IMR-90 (cell line): ENCODE measurements around the gene PHLDB1. TPM values are rescaled to one million over a fixed set of nuclear protein-coding genes. Genes with fewer than 3 reads are reported as not detected.

Source experiments
- ATAC-seq: fragments of 200-7000 bp; cut with Tn5 transposase; 2 replicates; pipeline ENCODE4 v1.9.1; 2020; ENCODE audit warnings: low read depth, mild to moderate bottlenecking, moderate library complexity
- BruUV-seq: library from RNA; stranded (reverse); fragments of 400-500 nt; replicated peaks from 2 replicates; lab custom pipeline; 2021; lab: Mats Ljungman, UMichigan
- CTCF ChIA-PET: fragments of 300-600 bp; formaldehyde crosslinking; extraction: SDS; loops from one replicate; lab custom pipeline; 2021; ENCODE audit warnings: antibody characterized with exemption; lab: Yijun Ruan, JAX
- POLR2A ChIA-PET: fragments of 300-600 bp; sonication (Branson Sonifier 250); formaldehyde crosslinking; loops from one replicate; lab custom pipeline; 2022; ENCODE audit warnings: antibody characterized with exemption; ENCODE audit not compliant: unreplicated experiment; lab: Charles Lee
- DNase-seq: peaks from one replicate; pipeline ENCODE4 v3.0.0; 2013
- H2AFZ ChIP-seq: replicated peaks from 2 replicates; pipeline ENCODE3; 2013; ENCODE audit warnings: low read length, mild to moderate bottlenecking; ENCODE audit not compliant: poor library complexity
- H2AK5ac ChIP-seq: 2 replicates; pipeline ENCODE4 v1.6.1; 2013; ENCODE audit warnings: low read depth, low read length, inconsistent platforms
- H2AK9ac ChIP-seq: replicated peaks from 2 replicates; pipeline ENCODE3; 2013; ENCODE audit warnings: mild to moderate bottlenecking, low read depth, low read length, moderate library complexity; ENCODE audit not compliant: poor library complexity
- H2BK120ac ChIP-seq: 2 replicates; pipeline ENCODE4 v1.6.1; 2013; ENCODE audit warnings: low read depth, low read length, inconsistent platforms
- H2BK15ac ChIP-seq: 3 replicates; pipeline ENCODE4 v1.6.1; 2013; ENCODE audit warnings: low read depth, low read length, inconsistent platforms
- H2BK20ac ChIP-seq: 2 replicates; pipeline ENCODE4 v1.6.1; 2013; ENCODE audit warnings: low read depth, mild to moderate bottlenecking, inconsistent platforms, low read length, moderate library complexity
- H2BK5ac ChIP-seq: 2 replicates; pipeline ENCODE4 v1.6.1; 2013; ENCODE audit warnings: mild to moderate bottlenecking, low read depth, low read length, inconsistent platforms; ENCODE audit not compliant: poor library complexity, severe bottlenecking
- H3K14ac ChIP-seq: replicated peaks from 2 replicates; pipeline ENCODE4 v1.6.1; 2013; ENCODE audit warnings: low read depth, low read length, inconsistent platforms
- H3K18ac ChIP-seq: 2 replicates; pipeline ENCODE4 v1.6.1; 2013; ENCODE audit warnings: low read depth, low read length, control low read depth
- H3K23ac ChIP-seq: 2 replicates; pipeline ENCODE4 v1.6.1; 2013; ENCODE audit warnings: low read depth, low read length, inconsistent platforms
- H3K27ac ChIP-seq: 2 replicates; pipeline ENCODE4 v1.5.1; 2013; ENCODE audit warnings: mild to moderate bottlenecking, control low read depth, low read length; ENCODE audit not compliant: insufficient read depth
- H3K27me3 ChIP-seq: 2 replicates; pipeline ENCODE4 v1.6.1; 2013; ENCODE audit warnings: low read length; ENCODE audit not compliant: control insufficient read depth, insufficient read depth
- H3K36me3 ChIP-seq: 2 replicates; pipeline ENCODE4 v1.6.1; 2013; ENCODE audit warnings: low read length, mixed read lengths; ENCODE audit not compliant: control insufficient read depth, insufficient read depth
- H3K4ac ChIP-seq: 2 replicates; pipeline ENCODE4 v1.6.1; 2013; ENCODE audit warnings: low read depth, low read length, inconsistent platforms
- H3K4me1 ChIP-seq: 2 replicates; pipeline ENCODE4 v1.6.1; 2013; ENCODE audit warnings: low read length, mixed read lengths; ENCODE audit not compliant: control insufficient read depth, insufficient read depth
- H3K4me2 ChIP-seq: 2 replicates; pipeline ENCODE4 v1.6.1; 2013; ENCODE audit warnings: low read depth, mild to moderate bottlenecking, control low read depth, low read length, moderate library complexity
- H3K4me3 ChIP-seq: 2 replicates; pipeline ENCODE4 v1.5.1; 2013; ENCODE audit warnings: low read depth, mild to moderate bottlenecking, control low read depth, low read length, moderate library complexity; ENCODE audit not compliant: insufficient read depth
- H3K56ac ChIP-seq: 2 replicates; pipeline ENCODE4 v1.6.1; 2013; ENCODE audit warnings: low read length, inconsistent platforms; ENCODE audit not compliant: insufficient read depth; ENCODE audit errors: extremely low read depth
- H3K79me1 ChIP-seq, 2 experiments: 2 replicates each; pipeline ENCODE4 v1.6.1; 2013; ENCODE audit warnings: low read length in 2 of 2, inconsistent platforms in 1 of 2, low read depth in 1 of 2
- H3K9ac ChIP-seq: 2 replicates; pipeline ENCODE4 v1.6.1; 2013; ENCODE audit warnings: low read depth, low read length, control low read depth
- H3K9me1 ChIP-seq: 2 replicates; pipeline ENCODE4 v1.6.1; 2013; ENCODE audit warnings: low read length, inconsistent platforms; ENCODE audit not compliant: insufficient read depth
- H3K9me3 ChIP-seq: 2 replicates; pipeline ENCODE4 v1.6.1; 2013; ENCODE audit warnings: low read length; ENCODE audit not compliant: control insufficient read depth, insufficient read depth
- H4K20me1 ChIP-seq: 2 replicates; pipeline ENCODE4 v1.6.1; 2013; ENCODE audit warnings: low read length, inconsistent platforms; ENCODE audit not compliant: insufficient read depth
- H4K5ac ChIP-seq: 2 replicates; pipeline ENCODE4 v1.6.1; 2013; ENCODE audit warnings: mild to moderate bottlenecking, low read depth, low read length, control low read depth
- H4K8ac ChIP-seq, 2 experiments: 2 replicates each; pipeline ENCODE4 v1.6.1; 2013; ENCODE audit warnings: low read depth in 2 of 2, low read length in 2 of 2, control low read depth in 1 of 2, inconsistent platforms in 1 of 2
- H4K91ac ChIP-seq: 2 replicates; pipeline ENCODE4 v1.6.1; 2013; ENCODE audit warnings: low read depth, low read length, inconsistent platforms; ENCODE audit not compliant: insufficient read depth
- BHLHE40 ChIP-seq: fragments of 150-350 bp; IDR thresholded peaks from 2 replicates; pipeline ENCODE4 v1.6.1; 2016; ENCODE audit warnings: mild to moderate bottlenecking, low read depth, low read length
- CEBPB ChIP-seq: IDR thresholded peaks from 2 replicates; pipeline ENCODE4 v1.6.1; 2012; ENCODE audit warnings: low read depth, low read length, improper control_type of control experiment
- CHD1 ChIP-seq: IDR thresholded peaks from 2 replicates; pipeline ENCODE4 v1.6.1; 2012; ENCODE audit warnings: low read depth, low read length, improper control_type of control experiment
- CTCF ChIP-seq: conservative IDR thresholded peaks from 2 replicates; pipeline ENCODE4 v1.5.1; 2012; ENCODE audit warnings: mild to moderate bottlenecking, low read depth, low read length, improper control_type of control experiment
- ELK1 ChIP-seq: fragments of 150-350 bp; IDR thresholded peaks from 2 replicates; pipeline ENCODE4 v1.6.1; 2016; ENCODE audit warnings: low read depth, mild to moderate bottlenecking, low read length, moderate library complexity, borderline replicate concordance
- MAFK ChIP-seq: IDR thresholded peaks from 2 replicates; pipeline ENCODE4 v1.6.1; 2012; ENCODE audit warnings: low read depth, low read length, improper control_type of control experiment
- MAZ ChIP-seq: IDR thresholded peaks from 2 replicates; pipeline ENCODE4 v1.6.1; 2012; ENCODE audit warnings: low read depth, mild to moderate bottlenecking, low read length, improper control_type of control experiment, moderate library complexity, borderline replicate concordance
- MXI1 ChIP-seq: IDR thresholded peaks from 2 replicates; pipeline ENCODE4 v1.6.1; 2012; ENCODE audit warnings: low read depth, mild to moderate bottlenecking, low read length, moderate library complexity, borderline replicate concordance
- NFE2L2 ChIP-seq: fragments of 150-350 bp; IDR thresholded peaks from 2 replicates; pipeline ENCODE4 v1.6.1; 2016; ENCODE audit warnings: low read depth, mild to moderate bottlenecking, low read length
- POLR2A ChIP-seq: IDR thresholded peaks from 2 replicates; pipeline ENCODE4 v1.6.1; 2012; ENCODE audit warnings: mild to moderate bottlenecking, low read depth, low read length
- RAD21 ChIP-seq: IDR thresholded peaks from 2 replicates; pipeline ENCODE4 v1.6.1; 2012; ENCODE audit warnings: low read length, improper control_type of control experiment
- RCOR1 ChIP-seq: IDR thresholded peaks from 2 replicates; pipeline ENCODE4 v1.6.1; 2012; ENCODE audit warnings: mild to moderate bottlenecking, low read length, improper control_type of control experiment; ENCODE audit not compliant: insufficient replicate concordance
- SMC3 ChIP-seq: fragments of 150-350 bp; IDR thresholded peaks from 2 replicates; pipeline ENCODE4 v1.6.1; 2016; ENCODE audit warnings: low read depth, mild to moderate bottlenecking, antibody characterized with exemption, low read length, moderate library complexity
- USF2 ChIP-seq: fragments of 150-350 bp; IDR thresholded peaks from 2 replicates; pipeline ENCODE4 v1.6.1; 2017; ENCODE audit warnings: mild to moderate bottlenecking, antibody characterized with exemption, low read length, low read depth
- WGBS, 2 experiments: methylation state at CpG; one replicate each; pipeline versions ENCODE4 v1.1.5 to v1.1.7; 2013; ENCODE audit warnings: missing lambda C conversion rate in 2 of 2; ENCODE audit not compliant: insufficient read length in 1 of 2; ENCODE audit errors: extremely low coverage in 2 of 2; 5-methylcytosine and 5-hydroxymethylcytosine counted together
- dilution Hi-C: fragments of 300-500 bp; cut with HindIII; formaldehyde crosslinking; loops from one replicate; pipeline ENCODE4 v1.14.3; 2018; ENCODE audit warnings: low sequenced_read_pairs; ENCODE audit not compliant: unreplicated experiment
- in situ Hi-C: fragments of 300-500 bp; cut with MboI; formaldehyde crosslinking; loops from 3 replicates; pipeline ENCODE4 v1.14.3; 2019; ENCODE audit warnings: low sequenced_read_pairs, inconsistent platforms, mixed read lengths
- intact Hi-C: fragments of 100-400 bp; cut with micrococcal nuclease; formaldehyde crosslinking; loops from 2 replicates; pipeline ENCODE4 v1.10.0; 2022
- polyA plus RNA-seq, 3 experiments: library from polyadenylated mRNA; depleted of rRNA; stranded (reverse); fragments of >200 nt; gene quantifications; 2 replicates each; pipeline ENCODE4 v1.2.3, GENCODE V29; 2012; ENCODE audit warnings: low replicate concordance in 1 of 3
- total RNA-seq: library from RNA; depleted of rRNA; stranded (reverse); fragments of >200 nt; gene quantifications from 2 replicates; pipeline ENCODE4 v1.2.3, GENCODE V29; 2012

Gene PHLDB1
- total and polyA plus RNA-seq, 2 of the 4 experiments (the other 2 are of a cell fraction): 40.0 to 90.4 TPM

- no peak overlapping the region for H2BK20ac ChIP-seq
- no peak for ATAC-seq
- no peak overlapping the region for H2BK15ac ChIP-seq
- H3K4me2 ChIP-seq: no peak overlapping the region
- no peak overlapping the region for H3K27ac ChIP-seq
- H3K56ac ChIP-seq: no peak overlapping the region
- no peak overlapping the region for H3K18ac ChIP-seq
- no peak overlapping the region for H4K8ac ChIP-seq
- no peaks in the 10 kb centered on the region for H3K27me3 ChIP-seq
- H3K9ac ChIP-seq: no peak overlapping the region
- no peak overlapping the region for H2AK5ac ChIP-seq
- intact Hi-C loops (no loop called here), dilution Hi-C loops (no loop called here), in situ Hi-C loops (no loop called here)
- H4K91ac ChIP-seq: no peak overlapping the region
- H2AK9ac ChIP-seq: peak overlapping the region; percentile 19
- DNase-seq: no peak
- H2BK120ac ChIP-seq: no peak overlapping the region
- no peaks in the 10 kb centered on the region for H3K9me3 ChIP-seq
- H3K14ac ChIP-seq: no peak overlapping the region
- no TSS peak for BruUV-seq
- H3K9me1 ChIP-seq: peaks cover 9% of the 10 kb centered on the region; the same call in 1 of the 2 replicates
- 58% methylated on average over 2 of the region's 8 CpGs; no CpG with 5 or more reads in 1 of the 2 experiments for WGBS, 2 experiments
- no peak overlapping the region for H3K23ac ChIP-seq
- no peak overlapping the region for H3K4ac ChIP-seq
- no peak overlapping the region for H2BK5ac ChIP-seq
- peaks cover 8% of the 10 kb centered on the region for H3K36me3 ChIP-seq
- H3K4me3 ChIP-seq: no peak overlapping the region
- no peak overlapping the region for H4K5ac ChIP-seq
- no peak overlapping the region for H2AFZ ChIP-seq
- POLR2A ChIA-PET: no interaction called here
- peaks cover 32% of the 10 kb centered on the region for H4K20me1 ChIP-seq
- no peaks in the 10 kb centered on the region; a peak in 1 of 4 replicates for H3K79me1 ChIP-seq
- CTCF ChIA-PET: interaction anchor here (1.3 kb wide), 1 partner anchor 27 kb away, joined by 3 read pairs; no protein-coding TSS in a partner anchor
- no peaks in the 10 kb centered on the region for H3K4me1 ChIP-seq
- TF ChIP-seq NFE2L2 (no peak), RCOR1 (no peak), RAD21 (no peak), MXI1 (no peak), BHLHE40 (no peak), POLR2A (no peak), CEBPB (no peak), CTCF (no peak), SMC3 (no peak), USF2 (no peak), MAFK (no peak), MAZ (no peak), ELK1 (no peak), CHD1 (no peak)
Measured at GRCh38 chr11:118662401-118663271, 55.2 kb downstream of the PHLDB1 start.
